COLO829 (cell line): ENCODE measurements around the gene ITGB5.
A peak's percentile ranks its signal among the peaks of the same experiment; 100 is the strongest.
"Not testable (repeated sequence)": the region's sequence is repeated elsewhere in the genome, so short reads cannot be mapped to it uniquely, and the experiment has no call there.

Source experiments
- DNase-seq: peaks from one replicate; pipeline ENCODE4 v3.0.0; 2012; ENCODE audit warnings: low spot score

Gene ITGB5

DNA sequence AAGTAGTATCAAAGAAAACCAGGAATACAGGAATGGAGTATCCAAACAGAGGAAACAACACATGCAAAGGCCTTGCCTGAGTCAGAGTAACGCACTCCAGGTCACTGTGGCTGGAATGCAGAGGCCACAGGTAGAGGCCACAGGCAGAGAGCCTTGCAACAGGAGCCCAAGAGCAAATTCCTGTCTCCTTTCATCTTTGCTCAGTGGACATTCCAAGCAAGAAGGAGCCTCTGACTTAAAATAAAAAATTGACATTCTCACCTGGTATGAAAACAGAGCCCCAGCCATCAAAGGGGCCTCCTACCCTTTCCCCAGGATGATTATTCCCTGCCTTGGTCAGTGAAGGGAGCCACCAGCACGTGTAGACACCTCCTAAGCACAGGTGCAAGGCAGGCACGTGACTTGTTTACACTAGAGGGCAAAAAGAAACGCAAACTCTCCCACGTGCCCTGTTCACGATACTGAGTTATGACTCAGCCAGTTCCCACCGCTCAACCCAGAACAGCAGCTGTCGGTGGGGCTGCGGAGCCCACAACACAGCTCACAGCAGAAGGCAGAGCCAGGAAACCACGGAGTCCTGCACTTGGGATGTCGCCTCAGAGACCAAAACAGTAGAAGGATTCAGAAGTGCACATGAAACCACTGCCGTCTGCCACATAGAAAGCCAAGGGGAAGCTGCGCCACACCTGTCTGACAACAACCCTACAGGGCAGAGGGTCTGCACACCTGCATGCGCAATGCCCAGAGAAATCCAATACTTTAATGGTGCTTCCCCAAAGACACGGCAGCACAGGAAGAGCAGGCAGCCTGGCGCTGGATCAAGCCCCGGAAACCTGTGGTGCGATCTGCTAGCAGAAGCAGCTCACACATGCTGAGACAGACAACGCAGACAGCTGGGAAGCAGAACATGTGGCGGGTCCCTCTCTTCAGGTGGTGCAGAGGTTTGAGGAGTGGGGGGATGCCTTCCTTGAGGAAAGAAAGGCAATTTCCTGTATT, 52.1 kb downstream of the ITGB5 start:
- no peak for DNase-seq

- no peak for DNase-seq
These were observed 53.3 kb downstream of the ITGB5 start for GRCh38 chr3:124833710-124834332.

DNA sequence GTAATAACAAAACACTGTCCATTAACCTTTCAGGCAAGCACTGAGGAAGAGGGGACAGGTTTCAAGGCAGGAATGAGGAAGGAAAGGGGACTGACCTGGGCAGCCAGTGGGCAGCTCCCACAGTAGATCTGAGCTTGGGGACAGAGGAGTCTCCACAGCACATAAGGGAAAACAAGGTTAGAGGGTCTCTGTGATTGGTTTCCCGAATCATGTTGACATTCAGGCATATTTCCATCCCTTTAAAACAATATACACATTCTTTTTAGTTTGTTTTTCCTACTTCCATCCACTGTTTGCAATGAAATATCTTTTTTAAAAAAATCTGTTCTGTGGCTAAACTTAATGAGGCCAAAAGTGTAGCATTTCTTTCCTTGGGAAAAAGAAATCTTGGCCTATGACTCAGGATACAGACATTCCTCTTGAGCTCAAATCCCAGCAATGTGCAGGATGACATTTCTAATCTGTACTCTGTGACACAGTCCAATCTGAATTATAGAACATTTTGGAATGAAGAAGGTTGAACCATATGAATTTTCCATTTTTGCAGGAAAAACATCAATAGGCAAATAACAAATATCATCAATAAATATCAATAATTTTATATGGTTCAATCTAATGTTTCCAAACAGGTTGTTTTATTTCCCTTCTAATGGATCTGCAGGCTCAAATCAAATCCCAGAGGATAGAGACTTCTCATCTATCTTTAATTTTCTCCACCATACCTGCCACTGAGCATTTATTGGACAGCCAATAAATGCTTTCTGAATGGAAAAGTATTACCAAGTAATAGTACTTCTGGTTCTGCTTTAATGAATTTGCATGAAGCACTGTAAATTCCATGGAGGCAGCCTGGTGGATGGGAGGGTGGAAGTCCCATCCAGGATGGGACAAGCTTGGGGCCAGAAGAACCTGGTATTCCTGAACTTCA, 54.1 kb downstream of the ITGB5 start:
- no peak for DNase-seq

DNA sequence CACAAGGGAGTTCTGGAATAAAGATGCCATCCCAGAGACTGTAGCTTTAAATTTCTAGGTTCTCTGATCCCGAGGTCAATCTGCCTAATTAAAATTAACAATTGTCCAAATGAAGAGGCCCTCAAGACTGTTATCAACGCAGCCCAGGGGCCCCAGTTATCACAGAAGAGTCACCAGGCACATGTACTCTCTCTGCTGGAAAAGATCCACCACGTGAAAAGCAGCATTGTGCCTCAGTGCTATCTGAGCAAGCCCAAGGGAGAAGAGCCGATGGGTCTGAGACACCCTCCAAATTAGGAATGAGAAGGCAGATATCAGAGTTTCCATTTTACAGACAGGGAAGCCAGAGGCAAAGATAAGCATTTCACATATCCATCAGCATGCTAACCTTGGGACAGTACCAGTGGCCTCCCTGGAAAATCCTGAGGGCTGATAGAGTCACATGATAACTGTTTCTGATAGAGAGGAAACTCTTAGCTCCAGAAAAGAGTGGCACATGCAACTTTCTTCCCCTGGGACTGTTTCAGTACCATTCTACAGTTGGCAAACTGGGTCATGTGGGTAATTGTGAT, 55.5 kb downstream of the ITGB5 start:
- no peak for DNase-seq

GRCh38 chr3:124829819-124830554, 57.2 kb downstream of the ITGB5 start:
- no peak for DNase-seq

DNA sequence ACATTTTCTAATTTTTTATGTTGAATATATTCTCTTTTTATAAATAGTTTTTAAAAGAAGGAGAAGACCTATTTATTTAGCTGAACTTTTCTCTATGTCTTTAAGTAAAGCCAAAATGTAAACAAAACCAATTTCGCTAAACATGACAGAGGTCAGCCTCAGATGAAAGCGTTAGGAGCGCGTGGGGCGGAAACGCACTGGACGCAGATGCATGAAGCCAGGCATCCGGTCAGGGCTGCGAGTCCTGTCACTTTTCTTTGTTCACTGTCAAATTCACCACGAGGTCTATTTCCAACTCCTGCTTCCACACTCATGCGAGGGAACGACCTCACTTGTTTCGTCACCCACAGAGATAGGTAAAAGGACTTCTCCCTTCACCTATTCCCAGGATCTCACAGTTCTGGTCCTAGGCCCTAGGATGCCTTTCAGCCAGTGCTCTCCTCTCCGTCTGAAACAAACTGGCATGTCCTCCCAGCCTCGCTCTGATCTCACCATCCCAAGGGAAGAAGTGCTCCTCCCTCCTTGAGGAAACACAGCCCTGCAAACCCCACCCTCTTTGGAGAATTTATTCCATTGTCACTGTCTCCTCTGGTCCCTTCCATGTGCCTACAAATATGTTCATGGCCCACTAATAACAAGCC, 57.9 kb downstream of the ITGB5 start:
- DNase-seq = no peak

- not testable (repeated sequence) for DNase-seq
These were observed 59.5 kb downstream of the ITGB5 start for GRCh38 chr3:124827476-124828206.

- DNase-seq = no peak
These were observed 60.5 kb downstream of the ITGB5 start for GRCh38 chr3:124826703-124827102.

DNA sequence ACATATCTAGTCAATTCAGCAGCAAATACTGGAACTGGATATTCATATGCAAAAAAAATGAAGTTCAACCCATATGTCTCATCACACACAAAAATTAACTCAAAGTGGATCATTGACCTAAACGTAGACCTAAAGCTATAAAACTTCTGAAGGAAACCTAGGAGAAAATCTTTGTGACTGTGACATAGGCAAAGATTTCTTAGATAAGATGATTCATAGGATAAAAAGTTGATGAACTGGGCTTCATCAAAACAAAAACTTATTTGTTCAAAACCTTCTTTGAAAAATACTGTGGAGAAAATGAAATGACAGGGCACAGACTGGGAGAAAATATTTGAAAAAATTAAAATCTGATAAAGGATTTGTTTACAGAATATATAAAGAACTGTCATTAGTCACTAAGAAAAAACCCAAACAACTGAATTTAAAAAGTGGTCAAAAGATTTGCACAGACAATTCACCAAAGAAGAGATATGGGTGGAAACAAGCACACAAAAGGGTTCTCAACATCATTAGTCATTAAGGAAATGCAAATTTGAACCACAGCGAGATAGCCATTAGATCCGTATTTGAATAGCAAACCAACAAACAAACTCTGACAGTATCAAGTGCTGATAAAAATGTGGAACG, 62.8 kb downstream of the ITGB5 start:
- DNase-seq = peak; percentile 80

GRCh38 chr3:124823648-124824047, 63.5 kb downstream of the ITGB5 start:
- DNase-seq = no peak

DNA sequence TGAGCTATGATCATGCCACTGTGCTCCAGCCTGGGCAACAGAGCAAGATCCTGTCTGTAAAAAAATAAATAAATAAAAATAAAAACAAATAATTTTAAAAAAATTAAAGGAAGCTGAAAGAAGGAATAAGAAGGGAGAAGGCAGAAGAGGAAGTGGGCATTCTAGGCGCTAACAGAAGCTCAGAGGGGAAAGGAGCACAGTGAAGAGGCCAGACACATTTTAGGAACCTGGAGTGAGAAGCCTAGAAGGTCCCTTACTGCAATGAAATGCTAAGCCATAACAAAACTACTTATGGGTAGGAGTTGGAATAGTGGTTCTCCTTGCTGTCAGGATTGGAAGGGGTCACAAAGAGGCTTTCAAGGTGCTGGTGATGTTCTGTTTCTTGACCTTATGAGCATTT, 64.0 kb downstream of the ITGB5 start:
- DNase-seq = no peak

DNA sequence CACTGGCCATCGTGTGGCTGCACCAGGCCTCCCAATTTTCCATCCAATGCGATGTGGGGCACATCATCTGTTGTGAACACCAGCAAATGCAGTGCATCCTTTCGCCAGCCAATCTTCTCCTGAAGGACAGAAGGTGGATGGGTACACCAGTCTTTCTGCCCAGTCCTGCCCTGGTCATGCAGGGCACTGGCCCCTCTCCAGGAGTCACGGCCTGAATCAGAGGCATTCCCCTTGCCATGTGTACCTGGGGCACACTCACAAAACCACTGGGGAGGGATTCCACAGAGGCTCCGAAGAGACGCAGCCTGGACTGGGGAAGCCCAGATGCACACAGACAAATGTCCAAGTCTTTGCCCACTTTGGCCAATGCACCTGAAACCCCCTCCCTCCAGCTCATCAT, 65.8 kb downstream of the ITGB5 start:
- no peak for DNase-seq

- peak; percentile 89 for DNase-seq
These were observed 68.6 kb downstream of the ITGB5 start for GRCh38 chr3:124818398-124819091.

DNA sequence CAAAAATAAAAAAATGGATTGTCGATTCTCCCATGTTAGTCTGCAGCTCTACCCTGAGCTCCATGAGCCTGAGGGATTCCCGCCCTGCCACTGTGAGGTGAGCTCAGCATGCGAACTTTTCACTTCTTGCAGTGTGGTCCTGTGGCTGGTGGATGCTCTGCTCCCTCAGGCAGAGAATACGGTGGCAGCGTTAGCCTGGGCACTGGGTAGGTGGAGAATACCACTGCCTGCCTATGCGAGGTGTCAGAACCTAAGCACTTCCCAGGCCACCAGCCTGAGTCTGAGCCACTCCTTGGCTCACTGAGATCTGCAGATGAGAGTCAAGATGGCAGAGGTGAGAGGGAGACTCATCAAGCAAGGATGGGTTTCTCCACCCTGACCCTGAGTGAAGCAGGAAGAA, 70.1 kb downstream of the ITGB5 start:
- no peak for DNase-seq

DNA sequence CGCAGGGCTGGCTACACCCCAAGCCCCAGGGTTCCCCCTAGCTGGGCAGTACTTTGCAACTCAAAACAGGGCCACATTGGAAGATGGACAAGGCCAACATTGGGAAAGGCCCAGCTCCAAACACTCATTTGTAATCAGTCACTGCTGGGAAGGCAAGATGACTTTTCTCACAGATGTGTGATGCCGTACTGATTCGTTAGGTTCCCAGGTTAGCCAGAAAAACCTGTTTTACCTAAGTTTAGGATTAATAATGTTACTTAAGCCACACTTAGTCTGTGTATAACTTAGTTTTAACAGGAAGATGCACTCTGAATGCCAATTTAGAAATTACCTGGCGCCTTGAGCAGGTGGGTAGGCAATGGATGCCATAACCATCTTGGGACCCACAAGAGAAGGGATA, 71.0 kb downstream of the ITGB5 start:
- no peak for DNase-seq

DNA sequence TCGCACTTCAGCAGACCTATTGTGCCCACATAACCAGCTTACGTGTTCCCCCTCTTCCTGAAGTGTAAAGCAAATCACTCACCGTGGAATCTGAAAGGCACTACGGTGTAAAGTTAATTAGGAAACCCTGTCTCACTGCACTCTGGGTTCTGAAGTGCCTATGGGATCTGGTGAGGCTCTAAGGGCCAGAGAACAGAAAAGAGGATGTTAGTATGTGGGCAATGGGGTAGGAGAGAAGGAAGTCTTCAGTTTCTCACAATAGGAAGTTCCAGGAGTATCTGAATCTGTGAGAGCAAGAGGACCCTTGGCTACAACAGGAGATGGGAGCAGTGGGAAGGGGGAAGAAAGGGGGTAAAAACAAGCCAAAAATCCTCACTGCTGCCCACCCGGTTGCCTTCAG, 71.4 kb downstream of the ITGB5 start:
- no peak for DNase-seq

DNA sequence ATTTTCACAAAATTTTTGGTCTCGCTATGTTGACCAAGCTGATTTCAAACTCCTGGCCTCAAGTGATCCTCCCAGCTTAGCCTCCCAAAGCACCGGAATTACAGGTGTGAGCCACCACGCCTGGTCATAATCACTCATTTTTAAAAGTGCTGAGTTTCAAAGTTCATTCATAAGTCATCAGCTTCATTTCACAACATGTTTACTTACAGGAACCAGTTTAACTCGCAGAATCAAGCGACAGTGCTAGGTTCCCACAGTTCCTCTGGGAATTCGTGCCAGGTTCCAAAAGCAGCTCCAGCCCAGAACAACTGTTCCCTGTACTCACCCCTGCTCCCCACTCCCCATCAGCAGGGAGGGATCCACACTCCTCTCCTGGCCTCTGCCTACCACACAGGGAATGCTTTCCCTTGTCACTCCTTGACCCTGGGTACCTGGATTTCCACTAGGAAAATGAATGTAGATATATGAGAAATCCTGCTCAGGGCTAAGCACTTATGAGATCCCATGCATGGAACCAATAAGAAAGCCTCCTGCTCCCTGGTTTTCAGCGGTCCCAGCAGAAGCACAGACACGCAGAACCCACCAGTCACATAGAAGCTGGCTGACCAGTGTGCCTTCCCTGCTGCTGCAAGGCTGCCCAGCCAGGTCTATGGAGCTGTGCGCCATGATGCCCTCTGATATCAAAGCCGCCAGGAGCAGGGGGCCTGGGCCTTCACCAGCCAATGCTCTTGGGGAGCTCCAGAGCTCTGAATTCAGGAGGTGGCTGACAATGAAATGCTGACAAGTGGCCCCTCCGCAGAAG, 72.3 kb downstream of the ITGB5 start:
- no peak for DNase-seq

GRCh38 chr3:124813541-124813940, 73.6 kb downstream of the ITGB5 start:
- DNase-seq = no peak
